Renal pelvis (tissue), 4 donors: ENCODE data around the gene FLCN. TPM values are rescaled to one million over a fixed set of nuclear protein-coding genes. Genes with fewer than 3 reads are reported as not detected.

ENCODE experiments used
- DNase-seq: peaks from one replicate; pipeline ENCODE4 v3.0.0-alpha.2; 2013
- polyA plus RNA-seq, 3 donors: library from polyadenylated mRNA; unstranded; fragments of 120-200 nt; gene quantifications; one replicate each; pipeline ENCODE4 v1.2.1, GENCODE V29; 2013; ENCODE audit not compliant: insufficient read length in 3 of 3

The FLCN gene
- polyA plus RNA-seq, 3 donors = 25.8 to 50.3 (median 49.7) TPM

DNA sequence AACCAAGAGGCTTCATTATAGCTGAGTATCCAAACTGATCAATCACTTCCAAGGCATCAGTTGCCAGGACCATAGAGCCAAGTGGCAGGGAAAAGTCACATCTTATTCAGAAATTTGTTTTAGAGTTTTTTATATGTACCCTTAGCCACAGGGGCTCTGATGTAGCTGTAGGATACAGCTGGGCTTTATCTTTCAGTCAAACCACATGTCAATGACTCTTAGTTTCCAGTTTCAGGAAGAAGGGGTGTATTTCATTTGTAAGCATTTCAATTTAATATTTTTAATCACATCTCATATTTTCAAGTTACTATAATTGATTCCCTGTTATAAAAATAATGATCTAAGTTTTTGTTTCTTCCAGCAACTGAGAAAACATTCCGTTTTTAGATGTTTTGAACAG, 2.9 kb upstream of the FLCN start:
- DNase-seq = no peak

- DNase-seq = peak; percentile 14
These were observed 508 bp downstream of the FLCN start for GRCh38 chr17:17236295-17237025.

GRCh38 chr17:17235212-17236174, 1.5 kb downstream of the FLCN start:
- DNase-seq = peak; percentile 1

DNA sequence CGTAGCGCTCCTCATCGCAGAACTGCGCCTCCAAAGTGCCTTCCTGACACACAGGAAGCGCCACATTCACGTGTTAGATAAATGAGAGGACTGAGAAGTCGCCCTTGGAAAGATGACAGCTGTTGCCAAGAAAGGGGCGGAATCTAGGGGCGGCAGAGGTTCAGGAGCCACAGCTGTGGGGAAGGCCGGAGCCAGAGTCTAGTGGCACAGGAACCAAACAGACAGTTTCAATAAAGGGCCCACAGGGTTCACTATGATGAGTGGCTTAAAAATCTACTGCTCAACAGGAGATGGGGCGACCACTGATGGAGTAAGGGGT, 4.7 kb downstream of the FLCN start:
- DNase-seq = no peak

DNA sequence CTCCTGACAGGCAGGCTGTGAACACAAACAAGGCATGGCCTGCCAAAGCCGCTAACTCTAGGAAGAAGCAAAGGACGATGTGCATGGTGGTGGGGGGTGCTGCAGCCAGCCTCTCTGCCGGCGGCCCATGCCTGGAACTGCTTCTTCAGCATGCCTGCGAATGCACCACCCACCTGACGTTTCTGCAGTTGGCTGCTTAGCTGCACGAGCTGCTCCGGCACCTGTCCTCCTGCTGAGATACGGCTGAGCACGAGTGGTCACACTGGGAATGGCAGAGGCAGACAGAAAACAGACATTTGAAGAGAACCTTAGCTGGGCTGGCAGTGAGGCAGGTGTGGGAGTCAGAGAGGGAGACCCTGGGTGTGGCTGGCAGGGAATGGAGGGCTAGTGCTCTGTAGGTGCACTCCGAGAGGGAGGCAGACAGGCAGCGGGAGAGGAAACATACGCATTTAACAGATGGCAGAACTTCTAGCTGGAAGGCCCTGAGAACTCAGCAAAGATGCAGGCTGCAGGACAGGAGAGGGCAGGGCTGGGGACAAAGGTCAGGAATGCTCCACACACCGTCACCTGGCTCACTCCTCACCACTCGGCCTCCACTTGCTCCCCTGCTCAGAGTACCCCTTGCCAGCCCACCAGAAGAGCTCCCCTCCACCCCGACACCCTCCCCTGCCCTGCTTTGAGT, 5.2 kb downstream of the FLCN start:
- DNase-seq = no peak

- DNase-seq = no peak
These were observed 7.3 kb downstream of the FLCN start for GRCh38 chr17:17229416-17230384.

GRCh38 chr17:17228521-17229279, 8.3 kb downstream of the FLCN start:
- DNase-seq = no peak

- no peak for DNase-seq
These were observed 9.1 kb downstream of the FLCN start for GRCh38 chr17:17227608-17228520.

DNA sequence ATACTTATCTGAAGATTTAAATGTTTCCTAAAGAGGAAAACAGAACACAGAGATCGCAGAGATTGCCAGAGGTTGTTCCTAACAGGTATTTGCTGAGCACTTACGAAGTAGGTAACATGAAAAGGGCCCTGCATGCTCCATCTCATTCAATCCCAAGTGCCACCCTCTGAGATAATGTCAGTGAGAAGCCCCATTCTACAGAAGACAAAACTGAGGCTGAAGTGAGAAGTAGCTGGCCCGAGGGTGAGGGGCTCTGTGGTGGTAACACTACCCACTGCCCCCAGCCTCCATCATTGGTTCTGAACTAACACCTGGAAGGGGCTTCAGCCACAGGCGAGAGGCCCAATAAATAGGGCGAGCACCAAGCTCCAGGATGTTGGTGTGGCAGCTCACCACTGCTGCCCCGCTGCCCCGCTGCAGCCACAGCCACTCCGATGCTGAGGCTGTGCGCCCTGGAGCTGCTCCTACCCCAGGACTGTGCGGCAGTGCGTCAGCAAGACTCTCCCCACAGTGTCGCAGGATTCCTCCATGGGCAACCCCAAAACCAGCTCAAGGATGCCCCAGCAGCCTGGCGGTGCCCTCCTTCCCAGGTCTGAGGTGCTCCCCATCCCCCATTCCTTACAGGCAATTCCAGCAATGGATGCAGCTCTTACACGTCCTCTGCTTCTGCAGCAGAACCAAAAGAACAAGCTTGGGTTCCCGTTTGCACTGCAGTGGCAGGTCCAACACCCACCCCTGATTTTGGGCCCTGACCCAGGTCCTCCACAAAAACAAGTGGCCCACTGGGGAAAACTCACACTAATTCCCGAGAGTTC, 10.3 kb downstream of the FLCN start:
- DNase-seq = no peak

DNA sequence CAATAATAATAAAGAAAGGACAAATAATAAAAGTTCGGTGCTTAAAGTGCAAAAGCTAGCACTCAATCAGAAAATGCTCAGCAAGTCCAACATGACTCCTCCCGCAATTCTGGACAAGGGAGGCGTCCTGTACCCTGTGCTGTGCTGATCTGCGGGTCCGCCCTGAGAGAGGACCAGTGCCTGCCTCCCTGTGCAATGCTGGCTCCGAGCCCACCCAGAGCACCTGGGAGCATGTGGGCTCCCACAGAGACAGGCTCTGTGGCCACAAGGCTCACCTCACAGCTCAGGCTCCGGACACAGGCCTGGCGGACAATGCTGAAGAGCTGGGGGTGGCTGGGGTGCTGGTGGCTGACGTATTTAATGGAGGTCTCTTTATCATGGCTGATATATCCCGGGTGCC, 11.1 kb downstream of the FLCN start:
- no peak for DNase-seq

- DNase-seq = no peak
These were observed 12.8 kb downstream of the FLCN start for GRCh38 chr17:17224137-17224536.

DNA sequence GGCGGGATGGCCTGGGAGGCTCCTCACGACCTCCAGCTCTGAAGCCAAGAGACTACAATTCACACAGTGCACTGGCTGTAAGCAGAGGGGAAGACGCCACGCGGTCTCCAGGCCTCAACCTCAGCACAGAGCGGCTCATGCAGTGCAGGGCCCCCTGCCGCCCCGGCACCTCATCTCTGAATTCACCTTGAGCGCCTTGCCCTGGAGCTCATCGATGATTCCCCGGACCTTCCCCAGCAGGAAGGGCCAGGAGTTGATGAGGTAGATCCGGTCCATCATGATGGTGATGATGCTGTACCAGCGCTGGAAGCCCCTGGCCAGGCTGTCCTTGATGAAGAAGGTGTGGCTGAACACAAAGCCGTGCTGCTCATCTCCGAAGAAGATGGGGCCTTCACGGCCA, 13.2 kb downstream of the FLCN start:
- no peak for DNase-seq

DNA sequence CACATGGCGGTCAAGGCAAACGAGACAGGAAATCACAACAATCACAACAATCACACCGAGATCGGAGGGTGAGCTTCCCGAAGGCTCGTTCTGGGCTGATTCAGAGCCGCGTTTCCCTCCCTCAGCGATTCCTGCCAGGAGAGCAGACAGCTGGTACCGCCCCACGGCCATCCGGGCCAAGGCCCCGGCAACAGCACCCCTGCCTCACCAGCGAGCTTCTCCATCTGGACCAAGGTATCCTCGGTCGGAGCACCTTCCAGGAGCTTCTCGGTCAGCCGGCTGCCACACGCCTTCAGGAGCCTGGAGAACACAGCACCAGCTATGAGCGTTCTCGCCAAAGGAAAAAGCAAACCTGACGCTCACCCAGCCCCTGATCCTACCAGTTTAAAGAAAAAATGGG, 15.6 kb downstream of the FLCN start:
- no peak for DNase-seq

DNA sequence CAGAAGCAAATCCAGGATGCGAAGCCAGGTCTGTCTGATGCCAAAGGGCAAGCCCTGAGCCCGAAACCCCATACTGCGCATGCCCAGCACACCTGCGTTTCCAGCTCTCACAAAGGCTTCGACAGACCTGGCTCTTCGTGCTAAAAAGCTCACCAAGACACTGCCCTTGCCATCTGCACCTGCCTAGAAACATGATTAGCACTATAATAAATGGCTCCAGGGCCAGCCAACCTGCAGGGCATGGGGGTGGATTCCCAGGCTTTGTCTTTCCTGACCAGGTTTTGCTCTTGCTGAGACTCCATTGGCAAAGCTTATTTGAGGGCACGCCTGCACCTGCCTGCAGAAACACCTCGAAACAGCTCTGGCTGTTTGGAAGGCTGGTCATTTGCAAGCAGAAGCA, 16.4 kb downstream of the FLCN start:
- DNase-seq = no peak

- DNase-seq = no peak
These were observed 19.0 kb downstream of the FLCN start for GRCh38 chr17:17217995-17218394.

DNA sequence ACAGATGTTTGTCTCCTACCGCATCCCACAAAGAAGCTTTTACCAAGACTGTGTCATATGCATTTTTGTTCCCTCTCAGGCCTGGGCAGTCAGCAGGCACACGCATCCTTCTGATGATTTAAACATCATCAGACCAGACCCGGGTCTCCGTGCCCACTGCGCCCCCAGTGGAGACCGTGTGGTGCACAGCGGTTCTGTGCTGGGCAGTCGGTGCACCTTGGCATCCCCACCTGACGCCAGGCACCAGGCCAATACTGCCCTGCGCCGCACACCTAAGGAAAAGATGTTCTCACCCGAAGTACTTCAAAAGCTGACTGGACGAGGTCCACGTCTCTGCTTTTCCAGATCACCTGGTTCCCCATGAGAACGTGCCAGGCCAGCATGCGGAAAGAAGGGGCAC, 20.2 kb downstream of the FLCN start:
- no peak for DNase-seq

- no peak for DNase-seq
These were observed 20.7 kb downstream of the FLCN start for GRCh38 chr17:17216236-17216635.

GRCh38 chr17:17215575-17215974, 21.4 kb downstream of the FLCN start:
- DNase-seq = no peak
